Muscle of leg (tissue), 11 donors: ENCODE results near the gene OCA2. TPM values are rescaled to one million over a fixed set of nuclear protein-coding genes. Genes with fewer than 3 reads are reported as not detected.

ENCODE experiments used
- DNase-seq: peaks from one replicate; pipeline ENCODE4 v3.0.0; 2013
- H3K27ac ChIP-seq: one replicate; pipeline ENCODE4 v1.5.1; 2013; ENCODE audit warnings: mild to moderate bottlenecking, low read length, control low read depth
- H3K27me3 ChIP-seq: one replicate; pipeline ENCODE4 v1.6.1; 2013; ENCODE audit warnings: low read length; ENCODE audit not compliant: control insufficient read depth, insufficient read depth
- H3K36me3 ChIP-seq: one replicate; pipeline ENCODE4 v1.6.1; 2013; ENCODE audit warnings: low read length; ENCODE audit not compliant: control insufficient read depth, insufficient read depth
- H3K4me1 ChIP-seq: one replicate; pipeline ENCODE4 v1.6.1; 2013; ENCODE audit warnings: low read length; ENCODE audit not compliant: control insufficient read depth, insufficient read depth
- H3K4me3 ChIP-seq: one replicate; pipeline ENCODE4 v1.5.1; 2013; ENCODE audit warnings: low read length, control low read depth
- H3K9me3 ChIP-seq: replicated peaks from 2 replicates; pipeline ENCODE4 v1.6.1; 2013; ENCODE audit warnings: low read depth, low read length; ENCODE audit not compliant: control insufficient read depth
- whole genome bisulfite sequencing: methylation state at CpG from one replicate; pipeline ENCODE4 v1.1.5; 2013; ENCODE audit warnings: missing lambda C conversion rate; ENCODE audit not compliant: insufficient coverage; 5-methylcytosine and 5-hydroxymethylcytosine counted together
- polyA plus RNA-seq, 8 donors: library from polyadenylated mRNA; unstranded; fragments of 120-200 nt; gene quantifications; one replicate each; pipeline versions ENCODE4 v1.2.1 to v1.2.3, GENCODE V29; 2013; ENCODE audit warnings: inconsistent platforms in 1 of 8, low replicate concordance in 1 of 8; ENCODE audit not compliant: insufficient read length in 8 of 8, insufficient read depth in 1 of 8
- total RNA-seq: library from RNA; stranded (reverse); fragments of 120-200 nt; gene quantifications from one replicate; pipeline ENCODE4 v1.2.4, GENCODE V29; 2013

Gene OCA2
- total and polyA plus RNA-seq, 9 donors: 1.9 to 5.3 (median 3.6) TPM

DNA sequence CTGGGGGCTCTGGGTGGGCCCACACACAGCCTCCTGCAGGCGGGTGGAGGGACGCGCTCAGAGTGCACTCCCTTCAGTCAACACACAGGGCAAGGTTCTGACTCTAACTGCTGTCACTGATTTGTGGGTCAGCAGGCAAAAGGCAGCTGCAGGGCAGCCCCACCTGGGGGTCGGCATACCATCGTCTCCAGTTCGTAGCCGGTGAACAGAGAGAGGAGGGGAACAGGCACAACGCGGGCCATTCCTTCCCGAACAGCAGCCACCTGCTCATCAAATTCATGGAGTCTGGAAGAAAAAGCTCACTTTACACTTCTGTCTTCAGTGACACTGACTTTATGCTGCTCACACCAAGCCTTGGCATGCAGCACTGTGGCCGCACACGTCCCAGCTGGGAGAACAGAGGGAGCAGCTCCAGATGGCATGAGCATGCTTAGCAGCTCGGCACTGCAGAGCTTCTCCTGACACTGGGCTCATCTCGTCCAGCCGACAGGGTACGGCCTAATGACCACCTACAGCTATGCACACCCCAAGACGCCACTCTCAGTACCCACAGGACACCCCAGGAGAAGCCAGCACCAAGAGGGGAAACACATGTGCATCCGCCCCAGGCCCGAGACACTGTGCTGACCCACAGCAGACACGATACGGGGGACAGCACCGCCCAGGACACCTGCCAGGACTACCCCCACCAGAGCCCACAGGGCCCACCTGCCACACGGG lies 14.4 kb upstream of the OCA2 start:
- WGBS: 90% methylated on average over 18 of the region's 23 CpGs
- DNase-seq: no peak
- Histone ChIP-seq H3K36me3 (peaks cover 66% of the 10 kb centered on the region), H3K27ac (no peak overlapping the region), H3K4me1 (peaks cover 16% of the 10 kb centered on the region), H3K4me3 (no peak overlapping the region), H3K9me3 (no peaks in the 10 kb centered on the region), H3K27me3 (no peaks in the 10 kb centered on the region)

- 96% methylated on average over 21 of the region's 26 CpGs for WGBS
These were observed 13.8 kb upstream of the OCA2 start for GRCh38 chr15:28112962-28113361.

GRCh38 chr15:28112101-28112760 lies 13.1 kb upstream of the OCA2 start:
- peaks cover 54% of the 10 kb centered on the region for H3K36me3 ChIP-seq
- WGBS: 91% methylated on average over 13 of the region's 20 CpGs
- DNase-seq: no peak
- peaks cover 12% of the 10 kb centered on the region for H3K4me1 ChIP-seq
- no peak overlapping the region for H3K4me3 ChIP-seq
- no peaks in the 10 kb centered on the region for H3K9me3 ChIP-seq
- no peak overlapping the region for H3K27ac ChIP-seq
- no peaks in the 10 kb centered on the region for H3K27me3 ChIP-seq

More at GRCh38 chr15:28112962-28113361, 13.8 kb upstream of the OCA2 start:
- Histone ChIP-seq H3K36me3 (peaks cover 61% of the 10 kb centered on the region), H3K9me3 (no peaks in the 10 kb centered on the region), H3K4me1 (peaks cover 13% of the 10 kb centered on the region), H3K27ac (no peak overlapping the region), H3K4me3 (no peak overlapping the region), H3K27me3 (no peaks in the 10 kb centered on the region)
- no peak for DNase-seq

DNA sequence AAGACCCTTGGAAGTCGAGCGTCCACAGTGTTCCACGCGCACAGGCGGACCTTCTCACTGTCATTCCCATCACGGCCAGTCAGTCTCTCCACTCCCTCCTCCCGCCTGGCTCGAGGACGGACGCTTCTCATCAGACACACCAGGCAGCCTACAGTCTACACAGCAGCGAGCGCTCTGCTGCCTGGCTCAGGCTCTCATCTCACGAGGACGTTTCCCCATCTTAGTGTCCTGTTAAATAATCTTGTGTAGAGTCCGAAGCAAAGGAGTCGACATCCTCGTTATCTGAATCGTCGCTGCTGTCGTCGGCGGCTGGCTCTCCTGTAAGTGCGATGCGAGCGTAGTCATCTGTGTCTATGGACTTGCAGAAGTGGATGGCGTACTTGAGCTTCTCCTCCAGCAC lies 12.4 kb upstream of the OCA2 start:
- Histone ChIP-seq H3K27ac (no peak overlapping the region), H3K4me3 (no peak overlapping the region), H3K27me3 (peaks cover 3% of the 10 kb centered on the region), H3K4me1 (peaks cover 14% of the 10 kb centered on the region), H3K9me3 (no peaks in the 10 kb centered on the region), H3K36me3 (peaks cover 47% of the 10 kb centered on the region)
- 91% methylated on average over 21 of the region's 26 CpGs for WGBS
- no peak for DNase-seq

DNA sequence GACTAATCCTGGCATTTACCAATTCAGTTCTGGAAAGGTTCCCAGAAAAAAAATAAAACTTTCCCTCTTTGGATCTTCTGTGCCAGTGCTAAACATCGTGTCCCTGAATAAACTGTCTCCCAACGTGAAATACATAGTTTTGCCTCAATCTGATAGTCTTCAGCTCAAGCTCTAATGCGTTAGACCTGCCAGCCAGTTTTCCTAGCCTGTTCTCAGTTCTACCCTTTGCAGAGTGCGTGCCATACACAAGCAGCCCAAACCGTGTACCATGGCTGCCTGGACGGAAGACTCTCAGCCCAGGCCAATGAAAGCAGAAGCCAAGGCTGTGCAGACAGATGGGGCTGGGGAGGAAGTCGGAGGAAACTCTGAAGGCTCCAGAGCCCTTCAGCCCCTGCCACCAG lies 11.4 kb upstream of the OCA2 start:
- no peak for DNase-seq
- WGBS: 68% methylated on average over 6 of the region's 7 CpGs
- Histone ChIP-seq H3K27ac (no peak overlapping the region), H3K4me3 (no peak overlapping the region), H3K4me1 (peaks cover 18% of the 10 kb centered on the region), H3K27me3 (peaks cover 10% of the 10 kb centered on the region), H3K36me3 (peaks cover 39% of the 10 kb centered on the region), H3K9me3 (no peaks in the 10 kb centered on the region)

- 75% methylated on average over 15 of the region's 25 CpGs for WGBS
- DNase-seq: no peak
- no peak overlapping the region for H3K4me3 ChIP-seq
- peaks cover 18% of the 10 kb centered on the region for H3K4me1 ChIP-seq
- peaks cover 10% of the 10 kb centered on the region for H3K27me3 ChIP-seq
- H3K9me3 ChIP-seq: no peaks in the 10 kb centered on the region
- H3K36me3 ChIP-seq: peaks cover 32% of the 10 kb centered on the region
- no peak overlapping the region for H3K27ac ChIP-seq
These were observed 10.7 kb upstream of the OCA2 start for GRCh38 chr15:28109626-28110455.

DNA sequence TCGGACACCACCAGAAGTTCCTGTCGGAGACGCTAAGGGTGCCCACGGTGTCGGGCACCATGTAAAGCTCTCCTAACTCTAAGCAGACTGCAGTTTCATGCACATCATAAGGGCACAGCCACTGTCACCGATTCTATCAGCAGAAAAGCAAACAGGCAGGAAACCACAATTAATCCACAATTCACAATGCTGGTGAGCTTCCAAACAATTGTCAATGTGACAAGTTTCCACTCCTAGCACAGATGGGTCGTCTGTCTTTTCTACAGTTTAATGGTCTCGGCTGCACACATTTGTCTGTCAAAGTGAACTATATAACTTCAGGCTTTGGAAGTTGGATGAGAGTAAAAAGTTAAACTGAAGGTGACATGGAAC lies 8.8 kb upstream of the OCA2 start:
- WGBS: 28% methylated on average over 2 of the region's 8 CpGs
- H3K36me3 ChIP-seq: peaks cover 16% of the 10 kb centered on the region

DNA sequence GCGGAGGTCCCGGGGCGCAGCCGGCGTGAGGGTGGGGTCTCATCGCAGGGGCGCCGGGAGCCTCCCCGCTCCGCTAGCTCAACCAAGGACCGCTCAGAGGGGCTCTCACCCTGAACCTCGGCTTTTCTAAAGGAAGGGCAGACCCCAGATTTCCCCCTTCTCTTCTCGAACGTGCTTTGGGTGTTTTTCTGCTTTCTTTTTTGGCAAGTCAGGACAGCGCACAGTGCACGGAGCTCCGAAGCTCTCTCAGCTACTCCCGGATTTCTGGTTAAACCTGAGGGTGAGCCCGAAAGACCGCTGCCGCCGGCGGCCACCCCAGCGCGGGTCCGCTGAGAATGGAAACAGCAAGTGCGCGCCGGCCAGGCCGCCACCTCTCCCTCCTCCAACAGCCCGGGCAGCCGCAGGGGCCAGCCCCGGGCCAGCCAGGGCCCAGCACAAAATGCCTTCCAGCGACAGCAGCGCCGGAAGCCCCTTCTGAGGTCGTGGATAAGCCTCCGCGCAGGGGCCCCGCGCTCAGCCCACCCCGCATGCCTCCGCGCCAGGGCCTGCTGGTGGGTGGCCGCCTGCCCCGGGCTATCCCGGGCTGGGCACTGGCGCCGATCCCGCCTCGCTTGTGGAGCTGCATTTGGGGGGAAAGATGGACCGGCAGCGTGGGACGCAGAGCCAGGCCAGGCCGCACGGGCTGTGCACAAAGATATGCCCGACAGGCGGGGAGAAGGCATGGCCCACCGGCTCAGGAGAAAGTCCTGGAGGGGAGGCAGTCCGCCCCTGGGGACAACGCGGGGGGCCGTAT lies 8.2 kb upstream of the OCA2 start:
- WGBS: 3% methylated on average over 60 of the region's 63 CpGs
- Histone ChIP-seq H3K9me3 (no peaks in the 10 kb centered on the region), H3K27me3 (peaks cover 12% of the 10 kb centered on the region), H3K4me3 (peak overlapping the region; percentile 55), H3K27ac (no peak overlapping the region), H3K4me1 (peaks cover 13% of the 10 kb centered on the region), H3K36me3 (peaks cover 10% of the 10 kb centered on the region)
- peak; percentile 48 for DNase-seq

More for the DNA sequence above, 8.8 kb upstream of the OCA2 start:
- Histone ChIP-seq H3K27me3 (peaks cover 10% of the 10 kb centered on the region), H3K4me1 (peaks cover 13% of the 10 kb centered on the region), H3K9me3 (no peaks in the 10 kb centered on the region), H3K4me3 (no peak overlapping the region), H3K27ac (no peak overlapping the region)
- DNase-seq: no peak

DNA sequence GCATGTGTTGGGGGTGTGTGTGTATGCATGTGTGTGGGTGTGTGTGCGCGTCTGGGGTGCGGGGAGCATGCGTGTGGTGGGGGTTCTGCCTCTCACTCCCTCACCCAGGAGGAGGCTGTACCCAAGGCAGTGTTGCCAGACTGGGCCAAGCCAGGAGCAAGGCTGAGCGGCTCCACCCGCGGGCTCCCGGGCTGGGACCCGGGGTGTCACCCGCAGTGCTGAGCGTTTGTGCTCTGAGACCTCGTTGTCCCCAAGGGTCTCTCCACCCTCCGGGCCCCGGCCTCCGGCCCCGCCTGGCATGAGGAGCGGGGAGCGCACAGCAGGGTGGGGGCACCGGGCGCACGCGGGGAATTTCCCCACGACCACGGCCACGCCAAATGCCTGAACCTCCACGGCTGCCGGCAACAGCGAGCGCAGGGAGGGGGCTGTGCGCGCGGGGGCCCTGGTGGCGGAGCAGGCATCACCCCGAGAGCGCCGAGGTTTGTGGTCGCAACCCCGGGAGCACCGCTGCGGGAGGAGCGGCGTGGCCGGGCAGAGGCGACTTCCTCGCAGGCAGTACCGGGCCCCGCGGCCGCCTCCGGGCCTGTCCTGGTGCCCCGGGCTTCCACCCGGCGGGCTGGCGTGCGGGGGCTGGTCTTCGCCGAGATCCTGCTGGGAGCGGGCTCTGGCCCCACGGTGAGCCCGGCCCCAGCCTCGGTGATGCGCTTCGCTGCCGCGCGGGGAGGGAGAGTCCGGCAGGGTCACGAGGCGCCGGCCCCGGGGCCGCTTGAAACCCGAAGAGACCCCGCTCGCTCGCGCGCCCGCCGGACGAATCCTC lies 7.4 kb upstream of the OCA2 start:
- DNase-seq: no peak
- WGBS: 4% methylated on average over 81 of the region's 81 CpGs

More for the DNA sequence above, 7.4 kb upstream of the OCA2 start:
- Histone ChIP-seq H3K4me1 (peaks cover 13% of the 10 kb centered on the region), H3K27ac (no peak overlapping the region), H3K27me3 (peaks cover 15% of the 10 kb centered on the region), H3K9me3 (no peaks in the 10 kb centered on the region), H3K36me3 (peaks cover 2% of the 10 kb centered on the region), H3K4me3 (peak overlapping the region; percentile 55)
